Motor neuron (in vitro differentiated cells): ENCODE measurements around the gene CABLES2. TPM values are rescaled to one million over a fixed set of nuclear protein-coding genes. Genes with fewer than 3 reads are reported as not detected.

Experiments
- ATAC-seq, 8 experiments: fragments of 200-7000 bp; cut with Tn5 transposase; replicated peaks in 6 of 8; 2 replicates each; pipeline ENCODE4 v1.8.0; 2021; ENCODE audit warnings: mild to moderate bottlenecking in 8 of 8, moderate library complexity in 8 of 8
- H3K27ac ChIP-seq, 2 donors: fragments of 250-450 bp; sonication (Bioruptor Pico); 2 replicates each; pipeline ENCODE4 v1.9.0; 2021; ENCODE audit warnings: antibody characterized with exemption in 2 of 2, mild to moderate bottlenecking in 2 of 2, moderate library complexity in 1 of 2
- H3K4me1 ChIP-seq, 2 donors: fragments of 250-450 bp; sonication (Bioruptor Pico); replicated peaks in 1 of 2; 2 replicates each; pipeline ENCODE4 v1.6.1; 2021; ENCODE audit warnings: antibody characterized with exemption in 2 of 2, mild to moderate bottlenecking in 2 of 2, moderate library complexity in 1 of 2
- H3K4me3 ChIP-seq, 5 donors: fragments of 250-450 bp; sonication (Bioruptor Pico); 2 replicates each; pipeline ENCODE4 v1.9.0; 2021; ENCODE audit warnings: antibody characterized with exemption in 5 of 5, mild to moderate bottlenecking in 5 of 5, moderate library complexity in 4 of 5
- WGBS, 10 experiments: fragments of 450-650 bp; shearing (Covaris generic); methylation state at CpG; one replicate each; pipeline ENCODE4 v1.0.0; 2022; 5-methylcytosine and 5-hydroxymethylcytosine counted together
- in situ Hi-C, 9 experiments: fragments of 400-800 bp; cut with MboI; loops; one replicate each; pipeline ENCODE4 v1.15.0; 2021; ENCODE audit warnings: low sequenced_read_pairs in 9 of 9, low pct_unique_long_range_greater_than_20kb in 2 of 9; ENCODE audit not compliant: unreplicated experiment in 9 of 9
- total RNA-seq, 8 experiments: library from RNA; unstranded; fragments of 300-600 nt; gene quantifications; 2 replicates each; pipeline versions ENCODE4 v1.2.3 to v1.2.4, GENCODE V29; 2022

Gene CABLES2
- total RNA-seq, 8 experiments from 2014 or later = 1.4 to 9.6 (median 5.7) TPM

- WGBS, 10 experiments = 49 to 100% (median 85%) methylated on average over 1 to 4 of the region's 43 CpGs; no CpG with 5 or more reads in 4 of the 10 experiments
- Histone ChIP-seq H3K27ac (no peak overlapping the region), H3K4me3 (no peak overlapping the region), H3K4me1 (peaks cover 36 to 38% of the 10 kb centered on the region in 2 donors)
- ATAC-seq = no peak
- in situ Hi-C loops = no loop called here
Measured at GRCh38 chr20:62352402-62353288, 54.4 kb downstream of the CABLES2 start.

- in situ Hi-C loops = no loop called here
- WGBS, 10 experiments = 65 to 100% (median 100%) methylated on average over 1 to 4 of the region's 60 CpGs; no CpG with 5 or more reads in 7 of the 10 experiments
- H3K27ac ChIP-seq = no peak overlapping the region
- ATAC-seq = no peak
- H3K4me3 ChIP-seq = no peak overlapping the region
- peaks cover 27 to 29% of the 10 kb centered on the region in 2 donors for H3K4me1 ChIP-seq
Measured at GRCh38 chr20:62351469-62352401, 55.4 kb downstream of the CABLES2 start.

GRCh38 chr20:62350629-62351422 is 56.3 kb downstream of the CABLES2 start:
- WGBS, 10 experiments = 46 to 100% (median 89%) methylated on average over 1 to 12 of the region's 23 CpGs; no CpG with 5 or more reads in 5 of the 10 experiments
- in situ Hi-C loops = no loop called here
- Histone ChIP-seq H3K4me3 (no peak overlapping the region), H3K4me1 (peaks cover 18 to 20% of the 10 kb centered on the region in 2 donors), H3K27ac (no peak overlapping the region)
- ATAC-seq = no peak

- WGBS, 10 experiments = 33 to 90% (median 76%) methylated on average over 2 to 6 of the region's 16 CpGs; no CpG with 5 or more reads in 6 of the 10 experiments
- H3K4me3 ChIP-seq = no peak overlapping the region
- H3K4me1 ChIP-seq = peaks cover 12 to 14% of the 10 kb centered on the region in 2 donors
- H3K27ac ChIP-seq = no peak overlapping the region
- peak in 3 of 8 experiments; percentile 40 to 73 (median 47) for ATAC-seq
- in situ Hi-C loops = no loop called here
Measured at GRCh38 chr20:62350098-62350628, 56.9 kb downstream of the CABLES2 start.

GRCh38 chr20:62349556-62350097 is 57.5 kb downstream of the CABLES2 start:
- Histone ChIP-seq H3K4me3 (no peak overlapping the region), H3K4me1 (peaks cover 6 to 8% of the 10 kb centered on the region in 2 donors), H3K27ac (no peak overlapping the region)
- in situ Hi-C loops = no loop called here
- ATAC-seq = no peak
- 80 to 100% (median 100%) methylated on average over 1 of the region's 7 CpGs; no CpG with 5 or more reads in 7 of the 10 experiments for WGBS, 10 experiments

GRCh38 chr20:62348604-62349003 is 58.5 kb downstream of the CABLES2 start:
- ATAC-seq = no peak
- WGBS, 10 experiments = 40 to 100% (median 100%) methylated on average over 1 of the region's 1 CpG; no CpG with 5 or more reads in 4 of the 10 experiments
- in situ Hi-C loops = no loop called here
- Histone ChIP-seq H3K4me3 (no peak overlapping the region), H3K27ac (no peak overlapping the region), H3K4me1 (no peaks in the 10 kb centered on the region)

- 46 to 96% (median 80%) methylated on average over 1 to 7 of the region's 9 CpGs; no CpG with 5 or more reads in 3 of the 10 experiments for WGBS, 10 experiments
- no peak overlapping the region for H3K27ac ChIP-seq
- no peaks in the 10 kb centered on the region for H3K4me1 ChIP-seq
- no peak for ATAC-seq
- in situ Hi-C loops = no loop called here
- H3K4me3 ChIP-seq = no peak overlapping the region
Measured at GRCh38 chr20:62347445-62347844, 59.6 kb downstream of the CABLES2 start.

GRCh38 chr20:62347151-62347404 is 60.0 kb downstream of the CABLES2 start:
- no peaks in the 10 kb centered on the region for H3K4me1 ChIP-seq
- no peak overlapping the region for H3K27ac ChIP-seq
- in situ Hi-C loops = no loop called here
- WGBS, 10 experiments = 80 to 100% methylated on average over 1 of the region's 10 CpGs; no CpG with 5 or more reads in 8 of the 10 experiments
- no peak for ATAC-seq
- no peak overlapping the region for H3K4me3 ChIP-seq

GRCh38 chr20:62346398-62347150 is 60.5 kb downstream of the CABLES2 start:
- in situ Hi-C loops = no loop called here
- 70 to 100% (median 80%) methylated on average over 1 to 8 of the region's 34 CpGs; no CpG with 5 or more reads in 6 of the 10 experiments for WGBS, 10 experiments

GRCh38 chr20:62345681-62346370 is 61.3 kb downstream of the CABLES2 start:
- no peak for ATAC-seq
- in situ Hi-C loops = no loop called here
- Histone ChIP-seq H3K4me3 (no peak overlapping the region), H3K27ac (no peak overlapping the region), H3K4me1 (no peaks in the 10 kb centered on the region)
- 45 to 100% (median 88%) methylated on average over 1 to 9 of the region's 25 CpGs; no CpG with 5 or more reads in 3 of the 10 experiments for WGBS, 10 experiments

More at GRCh38 chr20:62346398-62347150, 60.5 kb downstream of the CABLES2 start:
- Histone ChIP-seq H3K27ac (no peak overlapping the region), H3K4me1 (no peaks in the 10 kb centered on the region), H3K4me3 (no peak overlapping the region)
- no peak for ATAC-seq

- 70 to 97% (median 85%) methylated on average over 1 to 8 of the region's 10 CpGs; no CpG with 5 or more reads in 1 of the 10 experiments for WGBS, 10 experiments
- in situ Hi-C loops = no loop called here
- Histone ChIP-seq H3K27ac (no peak overlapping the region), H3K4me1 (no peaks in the 10 kb centered on the region), H3K4me3 (no peak overlapping the region)
- no peak for ATAC-seq
Measured at GRCh38 chr20:62344782-62345181, 62.3 kb downstream of the CABLES2 start.
